Spinal cord (tissue), 10 donors: ENCODE results near the gene PRKCB. TPM values are rescaled to one million over a fixed set of nuclear protein-coding genes. Genes with fewer than 3 reads are reported as not detected.
A peak's percentile ranks its signal among the peaks of the same experiment; 100 is the strongest.
"Not testable (repeated sequence)": the region's sequence is repeated elsewhere in the genome, so short reads cannot be mapped to it uniquely, and the experiment has no call there.

ENCODE experiments used
- DNase-seq, 6 donors: peaks; one replicate each; pipeline versions ENCODE4 v3.0.0 to v3.0.0-alpha.2; 2013 to 2015; ENCODE audit warnings: low spot score in 6 of 6, low read depth in 4 of 6
- H3K27ac ChIP-seq: one replicate; pipeline ENCODE4 v1.5.1; 2013; ENCODE audit warnings: low read depth, low read length, control low read depth
- H3K27me3 ChIP-seq: one replicate; pipeline ENCODE4 v1.6.1; 2013; ENCODE audit warnings: low read length; ENCODE audit not compliant: control insufficient read depth, insufficient read depth
- H3K36me3 ChIP-seq: one replicate; pipeline ENCODE4 v1.6.1; 2013; ENCODE audit warnings: low read length; ENCODE audit not compliant: control insufficient read depth, insufficient read depth
- H3K4me1 ChIP-seq: one replicate; pipeline ENCODE4 v1.6.1; 2013; ENCODE audit warnings: low read length; ENCODE audit not compliant: control insufficient read depth, insufficient read depth
- H3K4me3 ChIP-seq: one replicate; pipeline ENCODE4 v1.5.1; 2013; ENCODE audit warnings: low read depth, low read length, control low read depth
- H3K9me3 ChIP-seq: one replicate; pipeline ENCODE4 v1.6.1; 2013; ENCODE audit warnings: low read length; ENCODE audit not compliant: control insufficient read depth, insufficient read depth
- WGBS: methylation state at CpG from one replicate; pipeline ENCODE4 v1.1.5; 2013; ENCODE audit warnings: missing lambda C conversion rate; ENCODE audit not compliant: insufficient coverage; 5-methylcytosine and 5-hydroxymethylcytosine counted together
- polyA plus RNA-seq, 2 donors: library from polyadenylated mRNA; unstranded; fragments of 120-200 nt; gene quantifications; one replicate each; pipeline ENCODE4 v1.2.1, GENCODE V29; 2013; ENCODE audit not compliant: insufficient read length in 2 of 2
- total RNA-seq, 2 donors: library from RNA; depleted of rRNA in 1 of 2; stranded (reverse); fragments of 120-200 nt in 1 of 2; fragments of >200 nt in 1 of 2; gene quantifications; one replicate each; pipeline versions ENCODE4 v1.2.3 to v1.2.4, GENCODE V29; 2013 to 2014
- donor health status: healthy.

Gene PRKCB
- total and polyA plus RNA-seq, 4 donors: 50.7 to 118 (median 87.9) TPM

GRCh38 chr16:24013054-24013636, 177.4 kb downstream of the PRKCB start:
- Histone ChIP-seq H3K27me3 (no peaks in the 10 kb centered on the region), H3K4me3 (no peak overlapping the region), H3K9me3 (no peaks in the 10 kb centered on the region), H3K36me3 (no peaks in the 10 kb centered on the region), H3K27ac (no peak overlapping the region), H3K4me1 (peaks cover 6% of the 10 kb centered on the region)
- 73% methylated on average over 3 of the region's 5 CpGs for WGBS
- no peak for DNase-seq

GRCh38 chr16:24013864-24014645, 178.3 kb downstream of the PRKCB start:
- Histone ChIP-seq H3K27me3 (no peaks in the 10 kb centered on the region), H3K9me3 (no peaks in the 10 kb centered on the region), H3K27ac (no peak overlapping the region), H3K36me3 (no peaks in the 10 kb centered on the region), H3K4me3 (no peak overlapping the region), H3K4me1 (peaks cover 6% of the 10 kb centered on the region)
- no peak for DNase-seq
- 48% methylated on average over 7 of the region's 9 CpGs for WGBS

GRCh38 chr16:24014955-24015354, 179.2 kb downstream of the PRKCB start:
- not testable (repeated sequence) for H3K27me3 ChIP-seq, H3K4me1 ChIP-seq, DNase-seq, H3K4me3 ChIP-seq, H3K36me3 ChIP-seq, H3K27ac ChIP-seq, H3K9me3 ChIP-seq
- 94% methylated on average over 7 of the region's 7 CpGs for WGBS

- Histone ChIP-seq H3K4me3 (no peak overlapping the region), H3K36me3 (no peaks in the 10 kb centered on the region), H3K4me1 (peaks cover 6% of the 10 kb centered on the region), H3K27ac (no peak overlapping the region), H3K9me3 (no peaks in the 10 kb centered on the region), H3K27me3 (no peaks in the 10 kb centered on the region)
- WGBS: no CpG with 5 or more reads among the region's 5 CpGs
- DNase-seq: no peak
Observed at GRCh38 chr16:24015923-24016322, 180.1 kb downstream of the PRKCB start.

- Histone ChIP-seq H3K4me1 (peaks cover 6% of the 10 kb centered on the region), H3K9me3 (no peaks in the 10 kb centered on the region), H3K36me3 (no peaks in the 10 kb centered on the region), H3K27ac (no peak overlapping the region), H3K4me3 (no peak overlapping the region), H3K27me3 (no peaks in the 10 kb centered on the region)
- WGBS: no CpG with 5 or more reads among the region's 7 CpGs
- peak in 1 of 6 donors; percentile 6 for DNase-seq
Observed at GRCh38 chr16:24018485-24018884, 182.7 kb downstream of the PRKCB start.

- H3K4me3 ChIP-seq: no peak overlapping the region
- no peak for DNase-seq
- H3K27ac ChIP-seq: no peak overlapping the region
- H3K36me3 ChIP-seq: no peaks in the 10 kb centered on the region
- WGBS: 92% methylated on average over 3 of the region's 3 CpGs
- no peaks in the 10 kb centered on the region for H3K27me3 ChIP-seq
- H3K9me3 ChIP-seq: no peaks in the 10 kb centered on the region
- H3K4me1 ChIP-seq: no peaks in the 10 kb centered on the region
Observed at GRCh38 chr16:24022797-24023196, 187.0 kb downstream of the PRKCB start.

- Histone ChIP-seq H3K27ac (no peak overlapping the region), H3K27me3 (no peaks in the 10 kb centered on the region), H3K4me3 (no peak overlapping the region), H3K4me1 (no peaks in the 10 kb centered on the region), H3K36me3 (no peaks in the 10 kb centered on the region), H3K9me3 (no peaks in the 10 kb centered on the region)
- no peak for DNase-seq
- WGBS: 48% methylated on average over 3 of the region's 6 CpGs
Observed at GRCh38 chr16:24023621-24024020, 187.8 kb downstream of the PRKCB start.

GRCh38 chr16:24024971-24025370, 189.2 kb downstream of the PRKCB start:
- WGBS: 67% methylated on average over 3 of the region's 7 CpGs
- Histone ChIP-seq H3K27me3 (no peaks in the 10 kb centered on the region), H3K36me3 (no peaks in the 10 kb centered on the region), H3K4me1 (no peaks in the 10 kb centered on the region), H3K9me3 (no peaks in the 10 kb centered on the region), H3K27ac (no peak overlapping the region), H3K4me3 (no peak overlapping the region)
- no peak for DNase-seq

- no peaks in the 10 kb centered on the region for H3K36me3 ChIP-seq
- H3K4me1 ChIP-seq: no peaks in the 10 kb centered on the region
- no peak for DNase-seq
- no peak overlapping the region for H3K27ac ChIP-seq
- H3K9me3 ChIP-seq: no peaks in the 10 kb centered on the region
- no peaks in the 10 kb centered on the region for H3K27me3 ChIP-seq
- no peak overlapping the region for H3K4me3 ChIP-seq
- WGBS: 66% methylated on average over 6 of the region's 8 CpGs
Observed at GRCh38 chr16:24027466-24027865, 191.7 kb downstream of the PRKCB start.

- no CpG with 5 or more reads among the region's 1 CpG for WGBS
- peaks cover 12% of the 10 kb centered on the region for H3K36me3 ChIP-seq
- H3K4me3 ChIP-seq, H3K4me1 ChIP-seq, H3K27ac ChIP-seq, H3K9me3 ChIP-seq, H3K27me3 ChIP-seq, DNase-seq: not testable (repeated sequence)
Observed at GRCh38 chr16:24029841-24030240, 194.1 kb downstream of the PRKCB start.
